Measurements from ENCODE around the gene RNF130. TPM values are rescaled to one million over a fixed set of nuclear protein-coding genes. Genes with fewer than 3 reads are reported as not detected.

Gene RNF130
- polyA plus RNA-seq, 1 experiment, result 32.7 TPM

- DNase-seq (ENCODE audit: low read depth), result no peak
- CTCF ChIA-PET, result interaction anchor here (0.7 kb wide), 1 partner anchor 10 kb away, joined by 3 read pairs; no protein-coding TSS in a partner anchor
Observed at GRCh38 chr5:180088561-180088960, 17.0 kb upstream of the RNF130 start.

DNA sequence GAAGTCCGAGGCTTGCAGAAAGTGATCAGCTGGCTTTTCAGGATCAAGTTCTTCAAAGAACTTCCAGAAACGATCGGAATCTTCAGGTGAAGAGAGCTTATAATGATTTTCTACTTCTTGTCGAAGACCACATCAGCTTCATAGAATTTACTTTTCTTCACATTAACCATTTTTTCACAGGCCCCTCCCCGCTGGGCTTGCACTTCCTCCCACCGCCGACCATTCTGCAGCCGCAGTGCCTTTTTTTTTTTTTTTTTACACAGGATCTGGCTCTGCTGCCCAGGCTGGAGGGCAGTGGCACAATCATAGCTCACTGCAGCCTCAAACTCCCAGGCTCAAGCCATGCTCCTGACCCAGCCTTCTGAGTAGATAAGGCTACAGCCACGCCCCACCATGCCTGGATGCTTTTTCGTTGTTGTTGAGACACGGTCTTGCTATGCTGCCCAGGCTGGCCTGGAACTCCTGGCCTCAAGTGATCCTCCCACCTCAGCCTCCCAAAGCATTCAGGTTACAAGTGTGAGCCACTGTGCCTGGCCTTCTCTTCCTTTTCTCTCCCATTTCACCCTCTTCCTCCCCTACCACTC is 15.3 kb upstream of the RNF130 start:
- Histone ChIP-seq H3K27me3 (ENCODE audit: control insufficient read depth, insufficient read depth, low read length) (peaks cover 1% of the 10 kb centered on the region; the same call in 1 of the 2 replicates), H3K4me3 (ENCODE audit: low read depth, low read length) (no peak overlapping the region), H3K36me3 (ENCODE audit: control insufficient read depth, insufficient read depth, low read length) (no peaks in the 10 kb centered on the region)
- ChIA-PET CTCF (no interaction called here), POLR2A (no interaction called here)
- TF ChIP-seq CTCF (IDR thresholded peaks at IDR 0.05; ENCODE audit: insufficient read depth, low read depth, low read length), result no peak
- DNase-seq (ENCODE audit: low read depth), result no peak

More at GRCh38 chr5:180088561-180088960, 17.0 kb upstream of the RNF130 start:
- Histone ChIP-seq H3K36me3 (ENCODE audit: control insufficient read depth, insufficient read depth, low read length) (no peaks in the 10 kb centered on the region), H3K27me3 (ENCODE audit: control insufficient read depth, insufficient read depth, low read length) (no peaks in the 10 kb centered on the region), H3K4me3 (ENCODE audit: low read depth, low read length) (no peak overlapping the region)
- TF ChIP-seq CTCF (IDR thresholded peaks at IDR 0.05; ENCODE audit: insufficient read depth, low read depth, low read length), result no peak
- POLR2A ChIA-PET, result no interaction called here

- H3K36me3 ChIP-seq (ENCODE audit: control insufficient read depth, insufficient read depth, low read length), result no peaks in the 10 kb centered on the region
- peaks cover 1% of the 10 kb centered on the region; the same call in 1 of the 2 replicates for H3K27me3 ChIP-seq (ENCODE audit: control insufficient read depth, insufficient read depth, low read length)
- POLR2A ChIA-PET, result no interaction called here
- DNase-seq (ENCODE audit: low read depth), result no peak
- H3K4me3 ChIP-seq (ENCODE audit: low read depth, low read length), result no peak overlapping the region
- no peak for TF ChIP-seq CTCF (IDR thresholded peaks at IDR 0.05; ENCODE audit: insufficient read depth, low read depth, low read length)
- CTCF ChIA-PET, result no interaction called here
Observed at GRCh38 chr5:180085837-180086236, 14.3 kb upstream of the RNF130 start.

DNA sequence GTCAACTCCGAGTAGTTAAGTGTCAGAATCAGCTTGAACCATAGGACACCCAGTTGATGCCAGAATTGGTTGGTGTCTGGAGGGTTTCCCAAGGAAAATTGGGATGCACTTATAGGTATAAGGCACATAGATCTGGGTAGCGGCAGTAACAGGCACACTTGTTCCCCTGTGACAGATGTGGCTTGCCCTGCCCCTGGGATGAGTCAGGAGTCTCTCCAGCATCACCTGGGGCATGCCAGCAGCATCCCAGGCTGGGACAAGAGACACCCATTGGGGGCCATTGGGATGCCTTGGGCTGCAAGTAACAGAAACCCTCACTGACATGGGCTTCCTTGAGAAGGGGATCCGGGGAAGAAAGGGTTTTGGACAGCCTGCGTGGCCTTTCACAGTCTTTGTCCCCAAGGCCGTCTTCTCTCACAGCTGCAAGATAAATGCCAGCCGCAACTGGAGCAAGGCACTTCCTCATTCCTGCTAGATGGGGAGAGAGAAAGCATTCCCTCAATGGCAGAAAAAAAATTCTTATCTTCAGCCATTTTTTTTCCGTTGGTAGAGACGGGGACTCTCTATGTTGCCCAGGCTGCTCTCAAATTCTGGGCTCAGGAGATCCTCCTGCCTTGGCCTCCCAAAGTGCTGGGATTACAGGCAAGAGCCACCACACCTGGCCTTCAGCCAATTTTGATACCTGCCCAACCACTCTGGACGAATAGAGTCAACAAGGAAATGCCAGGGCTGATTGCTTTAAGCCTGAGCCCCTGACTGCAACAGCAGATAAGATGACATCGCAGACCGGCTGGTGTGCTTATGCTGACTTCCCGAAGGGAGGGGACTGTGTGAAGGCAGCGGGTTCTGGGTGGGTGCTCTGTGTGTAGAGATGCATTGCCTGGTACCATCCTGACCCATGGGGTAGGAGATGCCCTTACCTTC is 13.3 kb upstream of the RNF130 start:
- POLR2A ChIA-PET, result no interaction called here
- CTCF ChIA-PET, result no interaction called here

More for the DNA sequence above, 13.3 kb upstream of the RNF130 start:
- no peak for TF ChIP-seq CTCF (IDR thresholded peaks at IDR 0.05; ENCODE audit: insufficient read depth, low read depth, low read length)
- H3K27me3 ChIP-seq (ENCODE audit: control insufficient read depth, insufficient read depth, low read length), result peaks cover 1% of the 10 kb centered on the region; the same call in 1 of the 2 replicates
- no peaks in the 10 kb centered on the region for H3K36me3 ChIP-seq (ENCODE audit: control insufficient read depth, insufficient read depth, low read length)
- no peak for DNase-seq (ENCODE audit: low read depth)
- H3K4me3 ChIP-seq (ENCODE audit: low read depth, low read length), result no peak overlapping the region
